Tibial nerve (tissue), 4 donors: ENCODE results near the gene LRRTM4. TPM values are rescaled to one million over a fixed set of nuclear protein-coding genes. Genes with fewer than 3 reads are reported as not detected.

Experiments
- DNase-seq, 2 donors: peaks; one replicate each; pipeline ENCODE4 v3.0.0-alpha.2; 2019; ENCODE audit warnings: low spot score in 2 of 2
- H3K27ac ChIP-seq, 4 donors: fragments of 200-600 bp; sonication (generic) in 3 of 4; one replicate each; pipeline ENCODE4 v1.5.1; 2017 to 2019; ENCODE audit warnings: mild to moderate bottlenecking in 1 of 4
- H3K27me3 ChIP-seq, 2 donors: fragments of 200-600 bp; sonication (generic) in 1 of 2; one replicate each; pipeline versions ENCODE4 v1.5.1 to v1.6.0; 2017 to 2019
- H3K36me3 ChIP-seq, 3 donors: fragments of 200-600 bp; sonication (generic); one replicate each; pipeline ENCODE4 v1.5.1; 2018 to 2019
- H3K4me1 ChIP-seq, 4 donors: fragments of 200-600 bp; sonication (generic) in 3 of 4; one replicate each; pipeline ENCODE4 v1.5.1; 2017 to 2019
- H3K4me3 ChIP-seq, 4 donors: fragments of 200-600 bp; sonication (generic) in 3 of 4; one replicate each; pipeline ENCODE4 v1.5.1; 2017 to 2019; ENCODE audit warnings: mild to moderate bottlenecking in 1 of 4, moderate library complexity in 1 of 4
- H3K9me3 ChIP-seq, 4 donors: fragments of 200-600 bp; sonication (generic) in 3 of 4; one replicate each; pipeline ENCODE4 v1.5.1; 2017 to 2019
- CTCF ChIP-seq, 5 experiments: fragments of 200-600 bp in 3 of 5; fragments of 450-650 bp in 2 of 5; sonication (generic) in 3 of 5; IDR thresholded peaks; one replicate each; pipeline ENCODE4 v1.5.1; 2016 to 2019; ENCODE audit warnings: antibody characterized with exemption in 5 of 5, mild to moderate bottlenecking in 3 of 5, moderate library complexity in 2 of 5
- EP300 ChIP-seq, 2 donors: sonication (generic); formaldehyde crosslinking; IDR thresholded peaks; one replicate each; pipeline ENCODE4 v1.6.1; 2017; ENCODE audit warnings: antibody characterized with exemption in 2 of 2, mild to moderate bottlenecking in 1 of 2
- POLR2A ChIP-seq, 2 donors: fragments of 450-650 bp; IDR thresholded peaks; one replicate each; pipeline ENCODE4 v1.6.1; 2017; ENCODE audit warnings: antibody characterized with exemption in 2 of 2, mild to moderate bottlenecking in 2 of 2, moderate library complexity in 2 of 2
- WGBS, 2 donors: methylation state at CpG; one replicate each; pipeline ENCODE4 v1.1.5; 2018; 5-methylcytosine and 5-hydroxymethylcytosine counted together
- total RNA-seq, 4 donors: library from RNA; depleted of rRNA; stranded (reverse); fragments of >200 nt; gene quantifications; one replicate each; pipeline ENCODE4 v1.1.0, GENCODE V29; 2016

LRRTM4 gene
- total RNA-seq, 4 donors from 2014 or later: 2.9 to 8.1 (median 7.6) TPM

DNA sequence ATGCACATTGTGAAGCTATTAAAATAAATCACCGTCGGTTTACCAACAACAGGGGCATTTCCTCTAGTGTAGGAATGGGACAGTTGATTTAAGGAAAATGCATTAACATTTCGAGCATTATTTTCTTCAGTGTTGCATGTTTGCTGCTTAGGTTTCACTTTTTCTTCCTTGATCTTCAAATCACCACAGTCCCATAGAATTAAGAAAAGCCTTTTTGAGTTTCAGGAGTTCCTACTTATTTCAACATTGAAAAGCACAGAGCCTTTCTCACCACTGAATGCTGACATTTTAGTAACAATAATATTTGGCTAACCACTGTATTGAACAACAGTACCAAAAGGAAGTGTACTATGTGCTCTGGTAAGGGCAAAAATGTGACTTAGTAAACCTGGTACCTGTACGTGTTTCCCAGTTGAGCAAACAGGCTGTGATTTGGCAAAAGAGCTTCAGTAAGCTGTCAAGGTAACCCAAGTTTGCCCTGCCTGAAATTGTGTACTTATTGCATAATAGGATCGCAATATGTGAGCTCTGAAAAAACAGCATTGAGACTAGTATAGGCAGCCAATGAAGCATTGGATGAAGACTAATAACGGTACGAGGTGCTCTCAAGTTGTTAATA lies 2.2 kb downstream of the LRRTM4 start:
- H3K27me3 ChIP-seq: no peaks in the 10 kb centered on the region
- peak overlapping the region; percentile 45 to 87 (median 69) for H3K27ac ChIP-seq
- H3K9me3 ChIP-seq: no peaks in the 10 kb centered on the region
- H3K4me1 ChIP-seq: no peaks in the 10 kb centered on the region
- no peak for TF ChIP-seq EP300 (IDR thresholded peaks at IDR 0.05)
- TF ChIP-seq POLR2A (IDR thresholded peaks at IDR 0.05): no peak
- no peak for TF ChIP-seq CTCF (IDR thresholded peaks at IDR 0.05)
- no peak for DNase-seq
- peak overlapping the region; percentile 9 to 37 (median 16) for H3K4me3 ChIP-seq
- no peaks in the 10 kb centered on the region for H3K36me3 ChIP-seq
- 45 to 46% methylated on average over 7 of the region's 7 CpGs for WGBS, 2 donors

GRCh38 chr2:77519164-77519887 lies 2.9 kb downstream of the LRRTM4 start:
- Histone ChIP-seq H3K27ac (peak overlapping the region; percentile 45 to 87 (median 69)), H3K9me3 (no peaks in the 10 kb centered on the region), H3K4me1 (no peaks in the 10 kb centered on the region), H3K4me3 (peak overlapping the region in 3 of 4 donors; percentile 9 to 37 (median 9)), H3K27me3 (no peaks in the 10 kb centered on the region), H3K36me3 (no peaks in the 10 kb centered on the region)
- TF ChIP-seq POLR2A (IDR thresholded peaks at IDR 0.05) (no peak), EP300 (IDR thresholded peaks at IDR 0.05) (peak in 1 of 2 donors; percentile 27)
- 64 to 65% methylated on average over 14 of the region's 14 CpGs for WGBS, 2 donors
- no peak for DNase-seq

- 80 to 89% methylated on average over 7 of the region's 7 CpGs for WGBS, 2 donors
- H3K9me3 ChIP-seq: no peaks in the 10 kb centered on the region
- no peak for DNase-seq
- no peaks in the 10 kb centered on the region for H3K4me1 ChIP-seq
- H3K36me3 ChIP-seq: no peaks in the 10 kb centered on the region
- no peaks in the 10 kb centered on the region for H3K27me3 ChIP-seq
- TF ChIP-seq CTCF (IDR thresholded peaks at IDR 0.05): no peak
- no peak for TF ChIP-seq POLR2A (IDR thresholded peaks at IDR 0.05)
- TF ChIP-seq EP300 (IDR thresholded peaks at IDR 0.05): no peak
- peak overlapping the region in 3 of 4 donors; percentile 45 to 87 (median 79) for H3K27ac ChIP-seq
- peak overlapping the region in 1 of 4 donors; percentile 37 for H3K4me3 ChIP-seq
Observed at GRCh38 chr2:77518311-77518710, 3.9 kb downstream of the LRRTM4 start.

- H3K36me3 ChIP-seq: no peaks in the 10 kb centered on the region
- H3K4me3 ChIP-seq: peak overlapping the region in 2 of 4 donors; percentile 13 to 23
- H3K4me1 ChIP-seq: no peaks in the 10 kb centered on the region
- no peaks in the 10 kb centered on the region for H3K9me3 ChIP-seq
- DNase-seq: no peak
- H3K27ac ChIP-seq: peak overlapping the region; percentile 23 to 87 (median 69)
- WGBS, 2 donors: 46 to 55% methylated on average over 4 of the region's 4 CpGs
- H3K27me3 ChIP-seq: no peaks in the 10 kb centered on the region
- TF ChIP-seq POLR2A (IDR thresholded peaks at IDR 0.05): peak in 1 of 2 donors; percentile 13
- TF ChIP-seq EP300 (IDR thresholded peaks at IDR 0.05): no peak
Observed at GRCh38 chr2:77513191-77513590, 9.0 kb downstream of the LRRTM4 start.

DNA sequence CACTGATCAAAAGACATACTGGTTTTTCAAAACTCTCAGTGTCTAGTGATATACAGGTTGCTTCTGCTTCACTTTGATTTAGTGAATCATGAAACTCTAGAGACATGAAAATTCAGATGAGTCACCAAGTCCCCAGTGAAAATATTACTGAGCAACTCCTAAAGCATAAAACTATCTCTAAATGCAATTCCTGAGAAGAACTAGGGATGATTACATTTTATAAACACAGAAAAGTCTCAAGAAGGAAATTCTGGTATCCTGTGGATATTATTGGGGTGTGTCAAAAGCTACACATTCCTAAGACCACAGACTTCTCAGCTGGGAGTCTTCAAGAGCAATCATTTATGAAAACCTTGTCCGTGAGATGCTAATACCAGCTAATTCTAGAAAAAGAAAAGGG lies 9.7 kb downstream of the LRRTM4 start:
- TF ChIP-seq POLR2A (IDR thresholded peaks at IDR 0.05): no peak
- Histone ChIP-seq H3K4me1 (no peaks in the 10 kb centered on the region), H3K4me3 (peak overlapping the region in 2 of 4 donors; percentile 13 to 23), H3K9me3 (no peaks in the 10 kb centered on the region), H3K27ac (peak overlapping the region; percentile 23 to 87 (median 69)), H3K36me3 (no peaks in the 10 kb centered on the region), H3K27me3 (no peaks in the 10 kb centered on the region)
- 11 to 19% methylated on average over 1 of the region's 1 CpG for WGBS, 2 donors
- no peak for DNase-seq

DNA sequence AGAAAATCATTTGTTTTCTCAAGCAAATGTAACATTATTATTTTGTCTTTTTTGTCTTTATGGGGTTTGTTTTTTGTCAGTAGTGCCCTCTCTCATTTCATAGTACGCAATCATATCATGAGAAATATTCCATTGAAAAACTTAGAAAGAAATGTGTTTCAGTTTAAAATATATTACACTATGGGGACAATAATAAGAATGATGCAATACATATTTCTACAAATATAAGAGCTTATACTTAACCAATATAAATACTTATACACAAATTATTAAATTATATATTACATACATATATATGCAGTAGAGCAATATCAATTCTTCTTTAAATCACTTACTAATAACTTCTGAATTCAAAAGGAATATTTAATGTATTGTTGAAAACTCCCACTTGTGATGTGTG lies 13.7 kb downstream of the LRRTM4 start:
- TF ChIP-seq EP300 (IDR thresholded peaks at IDR 0.05) (no peak), POLR2A (IDR thresholded peaks at IDR 0.05) (no peak), CTCF (IDR thresholded peaks at IDR 0.05) (no peak)
- H3K27me3 ChIP-seq: no peaks in the 10 kb centered on the region
- H3K36me3 ChIP-seq: no peaks in the 10 kb centered on the region
- H3K4me3 ChIP-seq: no peak overlapping the region
- DNase-seq: no peak
- no peaks in the 10 kb centered on the region for H3K4me1 ChIP-seq
- 89 to 90% methylated on average over 1 of the region's 1 CpG for WGBS, 2 donors
- no peaks in the 10 kb centered on the region for H3K9me3 ChIP-seq
- no peak overlapping the region for H3K27ac ChIP-seq
